DND-41 (cell line): ENCODE results near the gene UBAC1.

ENCODE experiments used
- EZH2 ChIP-seq: IDR thresholded peaks from 3 replicates; pipeline ENCODE4 v1.6.1; 2012; ENCODE audit warnings: borderline replicate concordance, low read depth, mild to moderate bottlenecking, moderate library complexity, low read length, inconsistent platforms; ENCODE audit not compliant: severe bottlenecking
- TF ChIP-seq, protein P1 (sequence below): IDR thresholded peaks from 2 replicates; pipeline ENCODE4 v1.5.1; 2012; ENCODE audit warnings: borderline replicate concordance, low read length, moderate library complexity, mild to moderate bottlenecking; ENCODE audit not compliant: poor library complexity, severe bottlenecking; ENCODE audit errors: extremely low read depth

- TF ChIP-seq, protein P1, sequence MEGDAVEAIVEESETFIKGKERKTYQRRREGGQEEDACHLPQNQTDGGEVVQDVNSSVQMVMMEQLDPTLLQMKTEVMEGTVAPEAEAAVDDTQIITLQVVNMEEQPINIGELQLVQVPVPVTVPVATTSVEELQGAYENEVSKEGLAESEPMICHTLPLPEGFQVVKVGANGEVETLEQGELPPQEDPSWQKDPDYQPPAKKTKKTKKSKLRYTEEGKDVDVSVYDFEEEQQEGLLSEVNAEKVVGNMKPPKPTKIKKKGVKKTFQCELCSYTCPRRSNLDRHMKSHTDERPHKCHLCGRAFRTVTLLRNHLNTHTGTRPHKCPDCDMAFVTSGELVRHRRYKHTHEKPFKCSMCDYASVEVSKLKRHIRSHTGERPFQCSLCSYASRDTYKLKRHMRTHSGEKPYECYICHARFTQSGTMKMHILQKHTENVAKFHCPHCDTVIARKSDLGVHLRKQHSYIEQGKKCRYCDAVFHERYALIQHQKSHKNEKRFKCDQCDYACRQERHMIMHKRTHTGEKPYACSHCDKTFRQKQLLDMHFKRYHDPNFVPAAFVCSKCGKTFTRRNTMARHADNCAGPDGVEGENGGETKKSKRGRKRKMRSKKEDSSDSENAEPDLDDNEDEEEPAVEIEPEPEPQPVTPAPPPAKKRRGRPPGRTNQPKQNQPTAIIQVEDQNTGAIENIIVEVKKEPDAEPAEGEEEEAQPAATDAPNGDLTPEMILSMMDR, result no peak
- TF ChIP-seq EZH2, result no peak
Observed at GRCh38 chr9:135903786-135904520, 57.2 kb downstream of the UBAC1 start.
